Breast epithelium (tissue), 3 donors: Measurements from ENCODE around the gene PRR27.

Source experiments
- POLR2A ChIP-seq: fragments of 450-650 bp; IDR thresholded peaks from one replicate; pipeline ENCODE4 v1.6.1; 2016; ENCODE audit warnings: antibody characterized with exemption, mild to moderate bottlenecking, moderate library complexity
- POLR2AphosphoS5 ChIP-seq, 3 donors: sonication (generic); formaldehyde crosslinking; IDR thresholded peaks; one replicate each; pipeline ENCODE4 v1.6.1; 2017; ENCODE audit warnings: antibody characterized with exemption in 3 of 3
- TF ChIP-seq, protein P1 (sequence below), 3 donors: fragments of 450-650 bp; IDR thresholded peaks; one replicate each; pipeline ENCODE4 v1.5.1; 2016 to 2017; ENCODE audit warnings: antibody characterized with exemption in 3 of 3, mild to moderate bottlenecking in 3 of 3, moderate library complexity in 3 of 3

DNA sequence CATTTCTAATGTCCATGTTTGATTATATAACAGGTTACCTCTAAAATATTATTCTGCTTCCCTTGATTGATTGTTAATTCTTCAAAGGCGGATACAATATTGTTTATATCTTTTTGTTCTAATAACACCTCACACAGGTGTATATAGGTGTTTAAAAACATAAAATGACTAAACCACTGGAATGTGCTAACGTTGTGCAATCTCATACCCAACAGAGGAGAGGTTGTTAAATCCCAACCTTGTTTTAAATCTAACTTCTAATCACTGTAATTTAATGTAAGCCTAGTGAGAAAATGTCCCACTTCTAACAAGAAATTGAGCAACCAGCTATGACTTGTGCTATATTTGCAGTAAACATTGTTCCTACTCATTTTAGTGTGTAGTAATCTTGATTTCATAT is 42.8 kb downstream of the PRR27 start:
- no peak for TF ChIP-seq POLR2AphosphoS5 (IDR thresholded peaks at IDR 0.05)
- TF ChIP-seq, protein P1, sequence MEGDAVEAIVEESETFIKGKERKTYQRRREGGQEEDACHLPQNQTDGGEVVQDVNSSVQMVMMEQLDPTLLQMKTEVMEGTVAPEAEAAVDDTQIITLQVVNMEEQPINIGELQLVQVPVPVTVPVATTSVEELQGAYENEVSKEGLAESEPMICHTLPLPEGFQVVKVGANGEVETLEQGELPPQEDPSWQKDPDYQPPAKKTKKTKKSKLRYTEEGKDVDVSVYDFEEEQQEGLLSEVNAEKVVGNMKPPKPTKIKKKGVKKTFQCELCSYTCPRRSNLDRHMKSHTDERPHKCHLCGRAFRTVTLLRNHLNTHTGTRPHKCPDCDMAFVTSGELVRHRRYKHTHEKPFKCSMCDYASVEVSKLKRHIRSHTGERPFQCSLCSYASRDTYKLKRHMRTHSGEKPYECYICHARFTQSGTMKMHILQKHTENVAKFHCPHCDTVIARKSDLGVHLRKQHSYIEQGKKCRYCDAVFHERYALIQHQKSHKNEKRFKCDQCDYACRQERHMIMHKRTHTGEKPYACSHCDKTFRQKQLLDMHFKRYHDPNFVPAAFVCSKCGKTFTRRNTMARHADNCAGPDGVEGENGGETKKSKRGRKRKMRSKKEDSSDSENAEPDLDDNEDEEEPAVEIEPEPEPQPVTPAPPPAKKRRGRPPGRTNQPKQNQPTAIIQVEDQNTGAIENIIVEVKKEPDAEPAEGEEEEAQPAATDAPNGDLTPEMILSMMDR (IDR thresholded peaks at IDR 0.05), result no peak
- no peak for TF ChIP-seq POLR2A
